NCI-H2107 treated with DMSO at 0.1 percent for 48 hours (cell line): ENCODE data around the gene NEDD4.
"Not testable (repeated sequence)": the region's sequence is repeated elsewhere in the genome, so short reads cannot be mapped to it uniquely, and the experiment has no call there.

Experiments used
- DNase-seq: peaks from one replicate; lab custom pipeline; 2025; ENCODE audit not compliant: unreplicated experiment; lab: John Stamatoyannopoulos, UW

Gene NEDD4

GRCh38 chr15:55959744-55960447, 33.5 kb downstream of the NEDD4 start:
- no peak for DNase-seq

GRCh38 chr15:55958349-55958748, 35.1 kb downstream of the NEDD4 start:
- no peak for DNase-seq

GRCh38 chr15:55954862-55955605, 38.4 kb downstream of the NEDD4 start:
- no peak for DNase-seq

- DNase-seq: not testable (repeated sequence)
These were observed 40.7 kb downstream of the NEDD4 start for GRCh38 chr15:55952501-55953274.

GRCh38 chr15:55944606-55945005, 48.8 kb downstream of the NEDD4 start:
- DNase-seq: not testable (repeated sequence)

GRCh38 chr15:55942332-55942731, 51.1 kb downstream of the NEDD4 start:
- DNase-seq: no peak

- no peak for DNase-seq
These were observed 56.4 kb downstream of the NEDD4 start for GRCh38 chr15:55937040-55937439.

GRCh38 chr15:55928955-55929354, 64.5 kb downstream of the NEDD4 start:
- DNase-seq: no peak

GRCh38 chr15:55921744-55922143, 71.7 kb downstream of the NEDD4 start:
- DNase-seq: no peak

GRCh38 chr15:55917881-55918296, 75.5 kb downstream of the NEDD4 start:
- peak; percentile 9 for DNase-seq

GRCh38 chr15:55916666-55917409, 76.6 kb downstream of the NEDD4 start:
- no peak for DNase-seq

- no peak for DNase-seq
These were observed 77.4 kb downstream of the NEDD4 start for GRCh38 chr15:55915876-55916567.

- DNase-seq: no peak
These were observed 78.2 kb downstream of the NEDD4 start for GRCh38 chr15:55915221-55915620.

- no peak for DNase-seq
These were observed 79.0 kb downstream of the NEDD4 start for GRCh38 chr15:55914446-55914845.

GRCh38 chr15:55912982-55913381, 80.4 kb downstream of the NEDD4 start:
- DNase-seq: no peak

GRCh38 chr15:55909036-55909811, 84.2 kb downstream of the NEDD4 start:
- no peak for DNase-seq

GRCh38 chr15:55907797-55908196, 85.6 kb downstream of the NEDD4 start:
- no peak for DNase-seq

- DNase-seq: no peak
These were observed 90.4 kb downstream of the NEDD4 start for GRCh38 chr15:55902981-55903380.

- no peak for DNase-seq
These were observed 93.4 kb downstream of the NEDD4 start for GRCh38 chr15:55900019-55900418.

- no peak for DNase-seq
These were observed 93.9 kb downstream of the NEDD4 start for GRCh38 chr15:55899537-55899936.
